ENCODE measurements around the gene MX2. TPM values are rescaled to one million over a fixed set of nuclear protein-coding genes. Genes with fewer than 3 reads are reported as not detected.

Gene MX2
- total RNA-seq, 2 experiments from 2014 or later = 9.2 to 10.3 TPM

DNA sequence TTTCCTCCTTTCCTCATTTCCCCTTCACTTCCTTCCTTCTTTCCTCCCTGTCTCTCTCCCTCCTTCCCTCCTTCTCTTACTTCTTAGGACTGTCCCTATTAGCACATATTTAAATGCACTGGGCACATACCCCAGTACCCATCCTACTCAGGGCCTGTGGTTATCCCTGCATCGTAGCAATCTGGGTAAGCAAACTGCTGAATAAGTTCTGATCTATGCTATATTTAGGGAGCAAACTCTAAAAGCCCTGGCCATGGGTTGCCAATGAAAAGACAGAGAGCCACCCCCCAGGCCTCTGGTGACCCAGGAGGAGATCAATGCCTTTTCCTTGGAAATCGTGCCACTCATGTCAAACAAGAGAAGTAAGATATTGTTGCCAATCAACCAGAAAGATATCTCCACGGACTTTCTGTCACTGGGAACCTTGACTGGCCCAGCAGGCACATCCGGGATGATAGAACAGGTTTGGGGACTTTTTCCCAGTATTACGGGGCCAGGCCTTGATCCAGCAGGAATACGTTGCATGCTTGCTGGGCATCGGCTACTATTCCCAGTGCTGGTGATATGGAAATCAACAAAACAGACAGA lies 39.8 kb upstream of the MX2 start:
- H3K27me3 Mint-ChIP-seq = peaks cover 13% of the 10 kb centered on the region
- TF ChIP-seq, protein P1, sequence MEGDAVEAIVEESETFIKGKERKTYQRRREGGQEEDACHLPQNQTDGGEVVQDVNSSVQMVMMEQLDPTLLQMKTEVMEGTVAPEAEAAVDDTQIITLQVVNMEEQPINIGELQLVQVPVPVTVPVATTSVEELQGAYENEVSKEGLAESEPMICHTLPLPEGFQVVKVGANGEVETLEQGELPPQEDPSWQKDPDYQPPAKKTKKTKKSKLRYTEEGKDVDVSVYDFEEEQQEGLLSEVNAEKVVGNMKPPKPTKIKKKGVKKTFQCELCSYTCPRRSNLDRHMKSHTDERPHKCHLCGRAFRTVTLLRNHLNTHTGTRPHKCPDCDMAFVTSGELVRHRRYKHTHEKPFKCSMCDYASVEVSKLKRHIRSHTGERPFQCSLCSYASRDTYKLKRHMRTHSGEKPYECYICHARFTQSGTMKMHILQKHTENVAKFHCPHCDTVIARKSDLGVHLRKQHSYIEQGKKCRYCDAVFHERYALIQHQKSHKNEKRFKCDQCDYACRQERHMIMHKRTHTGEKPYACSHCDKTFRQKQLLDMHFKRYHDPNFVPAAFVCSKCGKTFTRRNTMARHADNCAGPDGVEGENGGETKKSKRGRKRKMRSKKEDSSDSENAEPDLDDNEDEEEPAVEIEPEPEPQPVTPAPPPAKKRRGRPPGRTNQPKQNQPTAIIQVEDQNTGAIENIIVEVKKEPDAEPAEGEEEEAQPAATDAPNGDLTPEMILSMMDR (IDR thresholded peaks at IDR 0.05) = no peak
- ChIA-PET POLR2A (no interaction called here), CTCF (no interaction called here)
- H3K27ac Mint-ChIP-seq = no peak overlapping the region
- ATAC-seq (no peak), DNase-seq (no peak)
- H3K4me3 Mint-ChIP-seq = no peak overlapping the region
- H3K9me3 Mint-ChIP-seq = no peaks in the 10 kb centered on the region
- H3K36me3 Mint-ChIP-seq (ENCODE audit: low read depth) = no peaks in the 10 kb centered on the region
- intact Hi-C loops (cut with micrococcal nuclease) = no loop called here
- peaks cover 13% of the 10 kb centered on the region for H3K4me1 Mint-ChIP-seq (ENCODE audit: low read depth)

DNA sequence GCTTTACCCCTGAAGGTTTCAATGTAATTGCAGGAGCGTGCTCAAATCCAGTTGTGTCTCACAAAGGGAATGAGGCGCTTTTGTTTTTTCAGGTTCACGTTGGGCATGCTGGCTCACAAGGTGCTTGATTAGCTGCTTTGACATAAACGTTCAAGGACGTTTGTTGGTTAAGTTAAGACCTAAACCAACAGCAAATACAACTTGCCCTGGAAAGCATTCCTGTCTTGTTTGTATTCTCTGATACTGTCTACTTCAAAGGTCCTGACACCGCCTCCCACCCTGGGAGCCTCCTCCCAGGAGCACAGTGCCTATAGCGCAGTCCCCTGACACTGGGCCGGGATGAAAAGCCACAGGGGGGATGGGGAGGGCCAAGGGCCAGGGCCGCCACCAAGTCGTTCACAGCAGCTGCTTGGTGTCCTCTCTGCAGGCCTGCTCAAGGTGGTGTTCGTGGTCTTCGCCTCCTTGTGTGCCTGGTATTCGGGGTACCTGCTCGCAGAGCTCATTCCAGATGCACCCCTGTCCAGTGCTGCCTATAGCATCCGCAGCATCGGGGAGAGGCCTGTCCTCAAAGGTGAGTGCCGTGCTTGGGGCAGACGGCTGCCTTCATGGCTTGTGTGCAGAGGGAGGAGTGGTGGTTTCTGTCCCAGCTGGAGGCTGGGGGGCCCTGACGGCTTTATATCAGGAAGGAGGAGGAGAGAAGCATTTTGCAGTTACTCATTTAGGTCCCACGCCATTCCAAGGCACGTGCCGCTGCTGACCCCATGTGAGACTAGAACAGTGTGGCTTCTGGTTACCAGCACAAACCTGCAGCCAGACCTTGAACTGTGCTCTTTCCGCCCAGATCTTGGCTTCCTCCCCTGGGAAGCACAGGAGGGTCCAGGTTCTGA lies 39.1 kb upstream of the MX2 start:
- Mint-ChIP-seq H3K4me3 (no peak overlapping the region), H3K27me3 (peaks cover 7% of the 10 kb centered on the region), H3K4me1 (ENCODE audit: low read depth) (peaks cover 11% of the 10 kb centered on the region), H3K27ac (no peak overlapping the region), H3K9me3 (no peaks in the 10 kb centered on the region), H3K36me3 (ENCODE audit: low read depth) (no peaks in the 10 kb centered on the region)
- ATAC-seq = no peak
- ChIA-PET POLR2A (no interaction called here), CTCF (no interaction called here)
- no peak for DNase-seq
- TF ChIP-seq, protein P1 (IDR thresholded peaks at IDR 0.05) = no peak
- intact Hi-C loops (cut with micrococcal nuclease) = no loop called here

DNA sequence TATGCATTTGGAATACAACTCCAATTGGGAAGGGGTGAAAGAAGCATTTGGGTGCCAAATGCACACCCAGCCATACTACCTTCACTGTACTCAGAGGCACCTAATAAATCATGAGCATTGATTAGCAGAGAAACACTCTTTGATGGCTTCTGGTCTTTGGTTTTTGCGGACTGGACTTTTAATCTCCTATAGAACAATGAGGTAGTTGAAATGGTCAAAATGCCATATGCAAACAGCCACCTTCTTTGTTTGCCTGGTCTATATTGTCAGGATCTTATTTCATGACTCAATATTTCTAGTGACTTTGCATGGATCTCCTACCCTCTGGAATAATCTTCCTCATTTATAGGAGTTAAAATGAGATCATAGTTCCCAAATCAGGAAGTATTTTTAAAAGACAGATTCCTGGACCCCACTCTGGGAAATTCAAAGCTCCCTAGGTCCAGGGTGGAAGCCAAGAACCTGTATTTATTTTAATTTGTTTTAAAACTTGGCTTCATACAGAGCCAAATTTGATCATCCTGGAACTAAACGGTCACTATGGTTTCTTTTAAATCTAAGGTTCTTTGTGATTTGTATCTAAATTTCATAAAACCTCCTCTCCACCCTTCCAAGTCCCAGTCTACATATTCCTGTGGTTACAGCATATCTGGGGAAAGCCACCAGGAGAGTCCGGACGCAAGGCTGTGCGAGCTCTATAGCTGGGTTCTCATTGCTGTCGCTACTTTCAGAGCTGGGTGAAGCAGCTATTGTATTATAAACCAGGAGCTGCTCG lies 36.5 kb upstream of the MX2 start:
- H3K36me3 Mint-ChIP-seq (ENCODE audit: low read depth) = no peaks in the 10 kb centered on the region
- no peaks in the 10 kb centered on the region for H3K27me3 Mint-ChIP-seq
- TF ChIP-seq, protein P1 (IDR thresholded peaks at IDR 0.05) = no peak
- H3K4me1 Mint-ChIP-seq (ENCODE audit: low read depth) = peaks cover 11% of the 10 kb centered on the region
- ChIA-PET CTCF (interaction anchor here (1.2 kb wide), 1 partner anchor 42 kb away, joined by 4 read pairs; no protein-coding TSS in a partner anchor), POLR2A (no interaction called here)
- ATAC-seq = no peak
- no peak overlapping the region for H3K4me3 Mint-ChIP-seq
- intact Hi-C loops (cut with micrococcal nuclease) = no loop called here
- H3K27ac Mint-ChIP-seq = no peak overlapping the region
- H3K9me3 Mint-ChIP-seq = no peaks in the 10 kb centered on the region
- no peak for DNase-seq

DNA sequence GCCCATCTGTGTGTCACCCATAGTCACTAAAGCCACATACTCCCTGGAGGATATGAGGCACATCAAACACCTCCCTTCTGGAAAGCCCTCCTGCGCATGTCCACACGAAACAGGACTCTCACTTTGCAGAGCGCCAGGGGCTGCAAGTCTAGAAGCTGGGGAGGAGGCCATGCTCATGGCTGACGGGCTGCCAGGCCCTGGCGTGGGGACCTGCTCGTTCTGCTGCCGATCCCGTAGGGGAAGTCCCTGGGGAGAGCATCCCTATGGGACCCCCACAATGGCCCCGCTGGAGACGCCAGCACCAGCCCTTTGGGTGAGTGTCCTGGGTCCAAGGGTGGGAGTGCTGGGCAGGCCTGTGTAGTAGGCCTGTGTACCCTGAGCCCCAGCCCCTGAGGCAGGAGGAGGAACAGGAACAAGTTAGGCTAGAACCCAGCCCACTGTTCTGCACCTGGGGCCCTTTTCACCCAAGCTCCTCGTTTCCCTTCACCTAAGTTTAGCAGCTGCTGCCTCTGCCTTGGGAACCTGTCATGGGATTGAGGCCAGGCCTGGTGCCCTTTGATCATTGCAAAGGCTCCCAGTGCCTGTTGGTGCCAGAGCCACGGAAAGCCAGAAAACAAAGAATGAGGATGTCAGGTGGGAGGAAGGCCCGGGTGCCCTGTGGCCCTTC lies 35.3 kb upstream of the MX2 start:
- ChIA-PET CTCF (no interaction called here), POLR2A (no interaction called here)
- no peak for DNase-seq
- Mint-ChIP-seq H3K27me3 (no peaks in the 10 kb centered on the region), H3K27ac (no peak overlapping the region), H3K4me1 (ENCODE audit: low read depth) (peaks cover 2% of the 10 kb centered on the region), H3K36me3 (ENCODE audit: low read depth) (no peaks in the 10 kb centered on the region), H3K4me3 (no peak overlapping the region), H3K9me3 (no peaks in the 10 kb centered on the region)
- ATAC-seq = no peak
- TF ChIP-seq, protein P1 (IDR thresholded peaks at IDR 0.05) = no peak
- intact Hi-C loops (cut with micrococcal nuclease) = no loop called here
